Epithelial cell of esophagus (primary cell): ENCODE data around the gene MLPH.

ENCODE experiments used
- DNase-seq: peaks from one replicate; pipeline ENCODE4 v3.0.0; 2010; ENCODE audit warnings: low read depth
- H3K4me3 ChIP-seq: 2 replicates; pipeline ENCODE4 v1.5.1; 2011; ENCODE audit warnings: mild to moderate bottlenecking, low read length, control low read depth
- CTCF ChIP-seq: IDR thresholded peaks from 2 replicates; pipeline ENCODE4 v1.5.1; 2011; ENCODE audit warnings: low read depth, mild to moderate bottlenecking, low read length, control low read depth, inconsistent platforms; ENCODE audit not compliant: insufficient read depth; ENCODE audit errors: missing control alignments

MLPH gene

GRCh38 chr2:237546876-237547395 lies 59.9 kb downstream of the MLPH start:
- DNase-seq: no peak
- H3K4me3 ChIP-seq: no peak overlapping the region
- TF ChIP-seq CTCF: no peak

GRCh38 chr2:237547841-237548416 lies 60.9 kb downstream of the MLPH start:
- no peak overlapping the region for H3K4me3 ChIP-seq
- TF ChIP-seq CTCF: no peak
- no peak for DNase-seq

- no peak for TF ChIP-seq CTCF
- DNase-seq: no peak
- H3K4me3 ChIP-seq: no peak overlapping the region
Measured at GRCh38 chr2:237549216-237549615, 62.2 kb downstream of the MLPH start.

- no peak for TF ChIP-seq CTCF
- DNase-seq: no peak
- no peak overlapping the region for H3K4me3 ChIP-seq
Measured at GRCh38 chr2:237549643-237550415, 62.8 kb downstream of the MLPH start.

- no peak for DNase-seq
- H3K4me3 ChIP-seq: no peak overlapping the region
- TF ChIP-seq CTCF: no peak
Measured at GRCh38 chr2:237551071-237551574, 64.1 kb downstream of the MLPH start.

- DNase-seq: no peak
- no peak overlapping the region for H3K4me3 ChIP-seq
- no peak for TF ChIP-seq CTCF
Measured at GRCh38 chr2:237552908-237553307, 65.9 kb downstream of the MLPH start.
